ENCODE results near the gene FAM184A.

GRCh38 chr6:119119989-119120388 is 41.5 kb upstream of the FAM184A start:
- TF ChIP-seq CTCF (IDR thresholded peaks at IDR 0.05) (no peak), POLR2A (IDR thresholded peaks at IDR 0.05) (no peak)
